ENCODE results near the gene CCDC3.
A peak's percentile ranks its signal among the peaks of the same experiment; 100 is the strongest.
"Not testable (repeated sequence)": the region's sequence is repeated elsewhere in the genome, so short reads cannot be mapped to it uniquely, and the experiment has no call there.

Gene CCDC3

GRCh38 chr10:12999849-13000248 is 1.7 kb downstream of the CCDC3 start:
- no peak for DNase-seq

GRCh38 chr10:12995425-12995861 is 6.1 kb downstream of the CCDC3 start:
- no peak for DNase-seq

- no peak for DNase-seq
Observed at GRCh38 chr10:12993595-12993994, 7.9 kb downstream of the CCDC3 start.

GRCh38 chr10:12985347-12985746 is 16.2 kb downstream of the CCDC3 start:
- DNase-seq: no peak

GRCh38 chr10:12984165-12984747 is 17.3 kb downstream of the CCDC3 start:
- DNase-seq: no peak

- not testable (repeated sequence) for DNase-seq
Observed at GRCh38 chr10:12983568-12983967, 17.9 kb downstream of the CCDC3 start.

- no peak for DNase-seq
Observed at GRCh38 chr10:12981570-12981969, 19.9 kb downstream of the CCDC3 start.

GRCh38 chr10:12980713-12981306 is 20.7 kb downstream of the CCDC3 start:
- no peak for DNase-seq

GRCh38 chr10:12980102-12980661 is 21.3 kb downstream of the CCDC3 start:
- DNase-seq: no peak

GRCh38 chr10:12978891-12979290 is 22.6 kb downstream of the CCDC3 start:
- no peak for DNase-seq

- no peak for DNase-seq
Observed at GRCh38 chr10:12975906-12976305, 25.6 kb downstream of the CCDC3 start.

- DNase-seq: no peak
Observed at GRCh38 chr10:12975266-12975665, 26.2 kb downstream of the CCDC3 start.

- DNase-seq: no peak
Observed at GRCh38 chr10:12974491-12975199, 26.9 kb downstream of the CCDC3 start.

- DNase-seq: no peak
Observed at GRCh38 chr10:12974078-12974477, 27.4 kb downstream of the CCDC3 start.

GRCh38 chr10:12973149-12973718 is 28.3 kb downstream of the CCDC3 start:
- no peak for DNase-seq

GRCh38 chr10:12972146-12972545 is 29.4 kb downstream of the CCDC3 start:
- no peak for DNase-seq

GRCh38 chr10:12971001-12971788 is 30.3 kb downstream of the CCDC3 start:
- no peak for DNase-seq

GRCh38 chr10:12969951-12970350 is 31.6 kb downstream of the CCDC3 start:
- peak; percentile 36 for DNase-seq

- no peak for DNase-seq
Observed at GRCh38 chr10:12966067-12966466, 35.4 kb downstream of the CCDC3 start.

- DNase-seq: no peak
Observed at GRCh38 chr10:12965571-12965970, 35.9 kb downstream of the CCDC3 start.

GRCh38 chr10:12962556-12962955 is 39.0 kb downstream of the CCDC3 start:
- no peak for DNase-seq

GRCh38 chr10:12961416-12962205 is 39.9 kb downstream of the CCDC3 start:
- DNase-seq: no peak
